AG09309 (cell line): ENCODE data around the gene MPDZ.
A peak's percentile ranks its signal among the peaks of the same experiment; 100 is the strongest.

Experiments
- DNase-seq: peaks from one replicate; pipeline ENCODE4 v3.0.0-alpha.2; 2010; ENCODE audit warnings: low read depth
- H3K4me3 ChIP-seq: 2 replicates; pipeline ENCODE4 v1.5.1; 2011; ENCODE audit warnings: mild to moderate bottlenecking, low read depth, low read length, moderate library complexity; ENCODE audit not compliant: control insufficient read depth
- CTCF ChIP-seq: IDR thresholded peaks from 2 replicates; pipeline ENCODE4 v1.5.1; 2011; ENCODE audit warnings: mild to moderate bottlenecking, low read depth, low read length, inconsistent platforms; ENCODE audit not compliant: insufficient read depth, control insufficient read depth; ENCODE audit errors: missing control alignments

MPDZ gene

GRCh38 chr9:13143281-13143680 lies 136.2 kb downstream of the MPDZ start:
- DNase-seq, result no peak

GRCh38 chr9:13142776-13143175 lies 136.7 kb downstream of the MPDZ start:
- no peak for TF ChIP-seq CTCF
- no peak overlapping the region for H3K4me3 ChIP-seq
- no peak for DNase-seq

More at GRCh38 chr9:13143281-13143680, 136.2 kb downstream of the MPDZ start:
- H3K4me3 ChIP-seq, result no peak overlapping the region
- TF ChIP-seq CTCF, result no peak

GRCh38 chr9:13141629-13142028 lies 137.9 kb downstream of the MPDZ start:
- H3K4me3 ChIP-seq, result no peak overlapping the region
- DNase-seq, result no peak
- TF ChIP-seq CTCF, result no peak

DNA sequence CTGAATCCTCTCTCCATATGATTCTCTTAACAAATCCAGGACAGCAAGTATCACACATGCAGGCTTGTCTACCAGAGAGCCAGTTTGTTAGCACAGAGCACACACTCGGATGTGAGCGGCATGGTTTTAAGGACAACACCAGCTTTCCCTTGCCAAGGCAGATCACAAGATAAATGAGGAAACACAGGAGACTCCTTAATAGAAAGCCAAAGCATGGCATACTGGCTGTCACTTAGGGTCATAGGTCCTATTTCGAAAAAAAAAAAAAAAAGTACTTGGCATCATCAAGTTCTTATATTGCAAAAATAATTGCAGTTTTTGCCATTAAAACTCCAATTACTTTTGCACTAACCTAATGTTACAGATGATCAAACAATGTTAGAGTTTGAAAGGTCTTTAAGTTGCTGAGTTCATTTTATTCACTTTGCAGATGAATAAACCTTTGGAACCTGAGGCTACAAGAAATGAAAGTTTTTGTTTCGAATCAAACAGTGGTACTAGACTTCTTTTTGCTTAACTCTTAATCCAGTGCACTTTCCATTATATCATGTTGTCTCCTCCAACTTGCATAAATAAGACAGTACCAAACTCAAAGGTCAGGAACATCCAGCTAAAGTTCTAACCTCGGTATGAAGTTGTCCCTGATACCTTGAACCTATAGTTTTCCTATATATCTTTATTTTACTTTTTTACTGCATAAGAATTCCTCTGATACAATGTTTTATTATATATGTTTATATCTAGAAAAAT lies 138.5 kb downstream of the MPDZ start:
- no peak for DNase-seq

DNA sequence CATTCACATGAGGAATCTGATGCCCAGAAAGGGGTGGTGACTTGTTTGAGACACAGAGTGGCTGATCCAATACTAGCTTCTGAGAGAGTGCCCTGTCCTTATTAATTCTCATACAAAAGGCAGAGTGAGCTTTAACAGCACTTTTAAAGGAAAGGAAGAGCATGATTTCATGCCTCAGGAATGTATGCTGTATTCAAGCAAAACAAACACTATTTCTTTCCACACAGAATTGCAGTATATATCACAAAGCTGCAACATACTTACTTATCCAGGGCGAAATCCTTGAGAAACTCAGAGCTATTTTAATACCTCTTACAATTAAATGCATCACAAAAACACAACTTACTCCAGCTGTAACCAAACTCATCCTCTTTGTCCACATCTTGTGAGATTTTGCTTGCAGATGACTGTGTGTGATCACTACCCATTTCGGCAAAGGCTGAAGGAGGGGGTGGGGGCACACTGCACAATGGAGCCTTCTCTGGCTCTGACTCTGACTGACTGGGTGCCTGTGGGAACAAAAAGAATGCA lies 139.8 kb downstream of the MPDZ start:
- peak; percentile 63 for DNase-seq
- peak overlapping the region; percentile 22 for H3K4me3 ChIP-seq
- TF ChIP-seq CTCF, result no peak

More for the DNA sequence above, 138.5 kb downstream of the MPDZ start:
- H3K4me3 ChIP-seq, result no peak overlapping the region
- no peak for TF ChIP-seq CTCF

- H3K4me3 ChIP-seq, result no peak overlapping the region
- no peak for TF ChIP-seq CTCF
- DNase-seq, result no peak
These were observed 142.1 kb downstream of the MPDZ start for GRCh38 chr9:13137426-13137825.
